Epidermal melanocyte (primary cell): ENCODE data around the gene C1QTNF9B.
"Not testable (repeated sequence)": the region's sequence is repeated elsewhere in the genome, so short reads cannot be mapped to it uniquely, and the experiment has no call there.

Experiments used
- DNase-seq: peaks from one replicate; pipeline ENCODE4 v3.0.0; 2011; ENCODE audit warnings: low spot score; ENCODE audit not compliant: insufficient read length

Gene C1QTNF9B

DNA sequence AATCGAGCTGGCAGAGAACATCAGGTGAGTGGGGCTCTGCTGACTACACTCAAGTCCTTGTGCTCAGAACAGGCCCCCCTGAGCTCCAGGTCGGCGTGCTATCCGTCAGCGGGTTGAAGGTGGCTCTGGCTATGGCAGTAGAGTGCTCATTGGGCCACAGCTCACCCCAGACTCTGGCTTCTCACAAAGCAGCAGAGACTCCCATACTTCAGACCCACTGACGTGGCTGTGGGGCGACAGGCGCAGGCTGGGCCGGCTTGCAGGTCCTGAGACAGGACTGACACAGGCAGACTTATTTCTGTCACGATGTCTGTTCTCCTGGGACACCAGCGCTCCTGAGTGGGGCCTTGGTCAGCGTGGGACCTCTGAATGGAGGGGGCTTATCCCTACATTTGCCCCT is 2.6 kb downstream of the C1QTNF9B start:
- DNase-seq: not testable (repeated sequence)

DNA sequence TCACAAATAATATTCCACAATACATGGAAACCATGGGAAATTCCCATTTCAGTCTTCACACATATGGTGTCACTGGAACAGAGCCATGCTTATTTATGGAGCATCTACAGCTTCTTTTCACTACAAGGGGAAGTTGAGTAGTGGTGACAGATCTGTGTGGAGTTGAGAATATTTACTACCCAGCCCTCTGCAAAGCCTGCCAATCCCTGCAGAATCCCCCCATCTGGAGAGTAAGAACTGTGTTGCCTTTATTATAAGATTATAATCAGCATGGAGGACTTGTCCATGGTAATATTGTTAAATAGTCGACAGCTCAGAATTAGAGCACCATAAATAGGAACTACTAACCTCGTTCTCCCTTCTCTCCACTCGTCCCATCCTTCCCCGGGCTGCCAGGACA is 3.5 kb downstream of the C1QTNF9B start:
- not testable (repeated sequence) for DNase-seq

DNA sequence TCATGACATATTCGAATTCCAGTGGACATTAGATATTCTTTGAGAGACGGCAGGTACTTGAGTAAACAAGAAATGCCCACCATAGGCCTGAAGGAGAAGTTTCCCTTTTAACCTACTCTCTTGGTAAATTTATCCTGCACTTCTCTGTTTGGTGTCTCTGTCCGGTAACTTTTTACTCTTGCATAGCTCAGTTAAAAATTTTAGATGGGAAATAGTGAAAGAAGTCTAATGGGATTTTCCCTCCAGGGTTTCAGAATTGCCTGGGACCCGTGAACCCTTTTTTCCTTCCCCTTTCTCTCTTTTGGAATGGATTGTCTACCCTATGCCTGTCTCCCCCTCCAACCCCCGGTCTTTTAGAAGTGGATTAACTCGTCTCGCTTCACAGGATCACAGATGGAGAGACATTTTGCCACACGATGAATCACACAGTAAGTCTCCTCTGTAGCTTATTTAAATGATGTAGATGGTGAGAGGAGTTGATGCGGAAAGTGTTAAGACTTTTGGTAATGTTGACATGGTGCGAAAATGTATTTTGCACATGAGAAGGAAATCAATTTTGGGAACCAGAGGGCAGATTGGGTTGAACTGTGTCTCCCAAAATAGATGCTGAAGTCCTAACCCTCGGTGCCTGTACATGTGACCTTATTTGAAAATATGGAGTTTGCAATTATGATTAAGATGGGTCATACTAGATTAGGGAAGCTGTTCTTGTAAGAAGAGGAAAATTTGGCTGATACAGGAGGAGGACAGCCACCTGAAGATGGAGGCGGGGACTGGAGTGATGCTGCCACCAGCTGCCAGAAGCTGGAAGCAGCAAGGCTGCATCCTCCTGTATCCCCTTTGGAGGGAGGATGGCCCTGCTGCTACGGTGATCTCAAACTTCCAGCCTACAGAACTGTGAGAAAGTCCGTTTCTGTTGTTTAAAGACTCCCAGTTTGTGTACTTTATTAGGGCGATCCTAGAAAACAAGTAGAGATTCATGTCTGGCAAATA is 7.4 kb downstream of the C1QTNF9B start:
- DNase-seq: no peak

DNA sequence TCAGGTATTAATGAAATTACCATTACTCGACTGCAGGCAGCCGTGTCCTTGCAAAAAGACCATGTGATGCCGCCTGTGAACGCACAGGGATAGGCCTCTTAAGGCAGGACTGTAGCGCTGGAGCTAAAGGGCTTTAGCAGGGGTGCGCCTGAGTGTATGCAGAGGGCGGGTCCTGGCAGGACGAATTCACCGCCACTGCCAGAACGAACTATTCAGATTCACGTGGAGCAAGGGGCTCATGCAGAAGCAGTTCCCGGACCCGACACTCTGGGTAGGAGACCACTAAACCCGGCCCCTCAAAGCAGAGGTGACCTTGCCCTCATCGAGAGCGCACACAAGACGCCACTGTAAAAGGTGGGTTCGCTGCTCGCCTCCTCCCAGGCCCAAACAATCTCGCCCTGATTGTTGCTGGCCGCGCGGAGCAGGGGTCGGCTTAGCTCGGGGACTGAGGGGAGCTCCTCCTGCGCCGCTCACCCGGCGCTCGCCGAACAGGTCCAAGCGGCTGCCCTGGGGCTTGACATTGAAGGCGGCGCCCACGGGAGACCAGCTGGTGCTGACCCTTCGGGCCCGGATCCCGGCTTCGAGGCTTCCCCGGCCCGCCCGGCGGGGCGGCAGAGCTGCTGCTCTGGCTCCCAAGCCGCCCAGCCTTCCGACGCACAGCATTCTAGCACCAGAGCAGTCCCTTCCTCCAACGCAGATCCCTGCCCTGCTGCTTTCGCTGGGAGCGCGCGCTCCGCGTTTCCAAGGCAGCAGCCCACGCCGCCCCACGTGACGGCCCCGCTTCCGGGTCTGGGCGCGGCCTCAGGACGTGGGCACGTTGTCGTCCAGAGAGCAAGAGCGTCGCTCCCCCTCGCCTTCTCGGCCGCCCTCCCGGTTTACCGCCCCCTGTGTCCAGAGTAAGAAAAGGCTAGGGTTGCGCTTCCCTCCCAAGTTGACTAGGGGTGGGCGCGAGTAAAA is 8.4 kb downstream of the C1QTNF9B start, which contains the start of gene MIPEP:
MIPEP (minus strand) TSS at position 743 of the 957 bp plus-strand sequence; CDS start at position 663, 80 bp downstream.
- peak; percentile 85 for DNase-seq

DNA sequence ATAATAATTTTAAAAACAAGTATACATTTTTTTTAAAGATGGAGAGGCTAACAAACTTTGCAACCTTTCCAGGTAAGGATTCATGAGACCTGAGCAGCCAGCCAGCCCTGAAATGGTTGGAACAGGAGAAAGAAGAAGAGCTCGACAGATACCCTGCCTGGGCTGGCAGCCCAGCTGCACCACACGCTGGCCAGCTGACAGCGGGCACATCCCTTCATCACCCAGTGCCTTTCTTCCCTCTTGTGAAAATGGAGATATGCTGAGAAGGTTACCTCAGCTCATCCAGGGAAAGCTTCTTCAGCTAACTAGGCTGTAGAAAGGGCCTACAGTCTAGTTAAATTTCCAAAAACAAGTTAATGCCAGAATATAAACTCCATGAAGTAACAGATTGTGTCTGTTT is 12.9 kb downstream of the C1QTNF9B start:
- not testable (repeated sequence) for DNase-seq

DNA sequence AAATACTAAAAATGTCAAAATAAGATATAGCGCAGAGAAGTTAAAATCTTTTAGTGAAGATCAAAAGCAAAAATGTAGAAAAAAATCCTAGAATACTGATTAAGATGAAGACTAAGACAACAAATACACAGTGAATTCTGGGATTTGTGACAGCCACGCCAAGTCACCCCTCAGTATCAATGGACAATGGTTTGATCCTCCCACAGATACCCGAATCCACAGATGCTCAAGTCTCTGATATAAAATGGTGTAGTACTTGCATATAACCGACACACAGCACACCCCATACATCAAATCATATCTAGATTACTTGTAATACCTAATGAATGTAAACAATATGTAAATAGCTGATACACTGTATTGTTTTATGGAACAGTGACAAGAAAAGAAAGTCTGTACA is 14.0 kb downstream of the C1QTNF9B start:
- no peak for DNase-seq

DNA sequence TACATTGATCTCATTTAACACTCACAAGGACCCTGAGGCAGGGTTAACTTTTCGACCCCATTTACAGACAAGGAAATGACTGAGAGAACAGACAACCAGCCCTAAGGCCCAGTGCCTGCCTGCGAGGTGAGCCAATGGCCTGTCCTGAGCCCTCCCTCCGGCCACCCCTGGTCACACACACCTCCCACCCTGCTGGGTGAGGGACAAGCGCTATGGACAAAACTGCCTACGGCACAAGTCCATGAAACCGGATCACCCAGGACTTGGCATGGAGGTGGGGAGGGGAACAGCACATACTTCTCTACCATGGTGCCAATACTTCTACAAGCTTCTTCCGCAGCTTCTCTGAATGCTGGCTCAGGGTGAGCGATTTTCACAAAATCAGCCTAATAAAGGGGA is 15.9 kb downstream of the C1QTNF9B start:
- not testable (repeated sequence) for DNase-seq

DNA sequence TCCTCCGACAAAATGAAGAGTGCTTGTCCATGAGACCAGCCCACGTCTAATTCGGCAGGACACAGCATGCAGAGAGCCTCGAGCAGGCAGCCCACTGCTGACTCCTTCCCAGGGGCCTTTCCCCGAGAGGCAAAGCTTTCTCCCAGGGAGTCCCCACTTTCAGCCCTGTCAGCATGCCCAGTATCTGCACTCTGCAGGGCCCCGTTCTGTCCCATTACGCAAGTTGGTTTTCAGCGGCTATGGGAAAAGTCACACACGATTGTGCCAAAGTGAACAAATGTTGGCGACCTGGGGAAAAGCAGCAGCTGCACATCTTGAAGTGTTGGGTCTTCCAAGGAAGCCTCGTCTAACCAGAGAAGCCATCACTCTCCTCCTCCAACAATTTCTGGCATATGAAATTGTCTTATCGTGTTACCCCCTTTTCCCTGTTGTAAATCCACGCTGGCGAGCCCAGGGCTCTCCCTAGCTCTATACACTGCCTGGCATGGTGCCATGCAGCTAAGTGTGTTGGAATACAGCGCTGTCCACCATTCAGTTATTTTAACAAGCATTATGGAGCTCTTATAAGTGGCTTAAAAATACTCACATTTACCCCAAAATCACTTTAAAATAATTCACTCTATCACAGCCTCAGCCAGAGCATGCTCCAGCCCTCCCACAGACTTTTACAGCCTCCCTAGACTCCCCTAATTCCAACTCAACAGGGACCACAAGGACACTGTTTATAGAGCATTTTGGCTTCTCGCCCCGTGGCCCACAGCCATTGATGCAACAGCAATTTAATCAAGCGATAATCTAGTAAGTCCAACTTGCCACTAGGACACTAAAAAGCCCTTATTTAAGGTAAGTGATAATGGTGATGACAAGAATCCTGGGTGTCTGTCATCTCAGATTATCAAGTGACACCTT is 16.6 kb downstream of the C1QTNF9B start:
- not testable (repeated sequence) for DNase-seq

DNA sequence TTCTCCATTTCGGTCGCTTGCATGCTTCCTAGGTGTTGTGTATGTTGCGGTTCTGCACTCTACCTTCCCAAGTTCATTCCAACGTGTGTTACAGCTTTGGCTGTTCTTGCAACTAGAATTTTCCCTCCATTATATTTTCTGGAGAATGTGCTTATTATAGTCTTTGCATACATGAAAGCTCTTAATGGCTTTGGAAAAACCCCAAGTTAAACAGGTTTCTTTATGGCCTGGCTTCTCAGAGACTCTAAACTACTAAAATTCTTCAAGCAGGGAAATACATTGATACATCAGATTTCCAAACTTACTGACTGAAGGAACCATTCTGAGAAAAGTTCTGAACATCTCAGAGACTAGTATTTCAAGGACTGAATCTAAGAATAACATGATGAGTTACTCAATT is 20.0 kb downstream of the C1QTNF9B start:
- no peak for DNase-seq

DNA sequence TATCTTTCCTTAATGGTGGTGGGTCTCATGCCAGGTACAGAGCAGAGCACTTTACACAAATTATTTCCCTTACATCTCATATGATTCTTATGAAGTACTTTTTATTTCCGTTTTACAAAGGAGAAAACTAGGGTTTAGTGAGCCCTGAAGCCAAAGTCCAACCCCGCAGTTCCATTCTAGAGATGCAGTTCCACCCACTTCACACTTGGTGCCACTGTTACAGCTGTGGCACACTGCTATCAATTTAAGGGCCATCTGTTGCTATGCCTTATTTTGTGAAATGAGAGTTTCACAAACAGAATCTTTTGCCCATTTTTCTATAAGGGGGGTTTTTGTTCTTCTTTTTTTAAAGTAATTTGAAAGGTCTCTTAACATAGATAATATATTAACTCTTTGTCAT is 21.0 kb downstream of the C1QTNF9B start:
- no peak for DNase-seq

DNA sequence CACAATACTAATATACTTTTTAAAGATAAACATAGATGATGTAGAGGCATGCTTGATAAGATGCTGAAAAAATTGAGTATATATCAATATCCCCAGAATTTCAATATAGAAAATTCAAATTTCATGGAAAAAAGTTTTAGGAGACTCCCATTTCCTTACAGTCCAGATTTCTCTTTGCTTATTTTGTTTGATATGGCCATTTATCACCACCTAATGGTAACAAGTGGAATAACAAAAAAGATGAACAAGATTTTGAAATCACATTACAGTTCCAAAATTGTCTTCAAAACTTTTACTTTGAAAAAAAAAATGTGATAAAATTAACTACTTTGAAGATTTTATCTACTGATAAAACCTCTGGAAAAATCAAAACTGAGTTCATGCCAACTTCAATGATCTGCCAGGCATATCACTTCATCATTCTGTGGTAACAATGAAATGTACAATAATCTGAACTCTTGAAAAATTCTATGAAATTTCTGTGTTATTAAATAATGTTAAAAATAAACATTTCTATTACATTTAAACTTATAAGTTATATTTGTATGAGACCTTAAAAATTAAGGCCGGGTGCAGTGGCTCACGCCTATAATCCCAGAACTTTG is 25.6 kb downstream of the C1QTNF9B start:
- DNase-seq: peak; percentile 42

DNA sequence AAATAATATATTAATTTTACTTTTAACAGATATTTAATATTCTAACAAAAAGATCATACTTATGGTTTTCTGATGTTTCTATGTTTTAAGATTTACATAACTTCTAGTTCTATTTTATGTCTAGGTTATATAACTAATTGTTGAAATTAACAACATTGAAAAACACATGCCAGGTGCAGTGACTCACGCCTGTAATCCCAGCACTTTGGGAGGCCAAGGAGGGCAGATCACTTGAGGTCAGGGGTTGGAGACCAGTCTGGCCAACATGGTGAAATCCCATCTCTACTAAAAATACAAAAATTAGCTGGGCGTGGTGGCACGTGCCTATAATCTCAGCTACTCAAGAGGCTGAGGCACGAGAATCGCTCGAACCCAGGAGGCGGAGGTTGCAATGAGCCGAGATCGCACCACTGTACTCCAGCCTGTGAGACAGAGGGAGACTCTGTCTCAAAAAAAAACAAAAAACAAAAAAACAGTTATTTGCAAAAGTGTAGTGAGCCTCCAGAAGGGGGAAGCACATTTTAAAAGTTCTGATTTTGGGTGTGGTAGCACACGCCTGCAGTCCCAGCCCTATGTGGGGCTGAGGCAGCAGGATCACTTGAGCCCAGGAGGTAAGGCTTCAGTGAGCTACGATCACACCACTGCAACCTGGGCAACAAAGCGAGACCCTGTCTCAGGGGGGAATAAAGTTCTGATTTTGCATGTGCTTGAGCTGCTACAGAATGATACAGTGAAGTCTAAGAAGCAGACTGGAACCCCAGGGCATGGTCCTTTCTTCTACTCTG is 26.8 kb downstream of the C1QTNF9B start:
- no peak for DNase-seq

DNA sequence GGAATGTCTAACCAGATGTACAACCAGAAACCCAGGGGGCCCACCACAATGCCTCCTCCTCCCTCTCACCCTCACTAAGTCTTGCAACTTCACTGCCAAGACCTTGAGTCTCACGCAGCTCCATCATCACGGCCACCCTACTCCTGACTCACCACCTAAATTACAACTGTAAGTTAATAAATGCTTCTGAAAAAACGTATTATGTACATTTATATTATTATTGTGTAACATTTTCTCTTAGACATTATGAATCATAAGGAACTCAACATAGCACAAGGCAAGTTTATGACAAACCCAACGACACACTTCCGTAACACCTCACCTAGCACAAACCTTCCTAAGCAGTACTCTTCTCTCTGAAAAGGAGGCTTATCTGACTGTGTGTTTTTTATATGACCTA is 28.8 kb downstream of the C1QTNF9B start:
- no peak for DNase-seq

DNA sequence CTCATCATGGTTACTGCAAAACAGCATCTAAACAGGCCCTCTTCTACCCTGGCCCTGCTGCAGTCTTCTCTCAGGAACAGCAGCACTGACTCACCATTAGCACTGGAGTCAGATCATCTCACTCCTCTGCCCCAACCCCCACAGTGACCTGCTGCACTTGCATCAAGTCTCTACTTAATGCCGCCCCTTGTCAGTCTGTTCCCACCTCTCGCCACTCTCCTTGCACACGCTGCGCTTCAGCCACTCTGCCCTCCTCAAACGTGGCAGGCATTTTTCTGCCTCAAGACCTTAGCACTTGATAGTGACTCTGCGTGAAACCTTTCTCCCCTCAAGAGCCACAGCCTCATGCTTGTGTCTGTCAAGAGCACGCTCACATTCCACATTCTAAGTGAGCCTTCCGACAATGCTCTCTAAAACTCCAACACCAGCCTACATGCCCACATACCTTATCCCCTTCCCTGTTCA is 30.2 kb downstream of the C1QTNF9B start:
- no peak for DNase-seq

DNA sequence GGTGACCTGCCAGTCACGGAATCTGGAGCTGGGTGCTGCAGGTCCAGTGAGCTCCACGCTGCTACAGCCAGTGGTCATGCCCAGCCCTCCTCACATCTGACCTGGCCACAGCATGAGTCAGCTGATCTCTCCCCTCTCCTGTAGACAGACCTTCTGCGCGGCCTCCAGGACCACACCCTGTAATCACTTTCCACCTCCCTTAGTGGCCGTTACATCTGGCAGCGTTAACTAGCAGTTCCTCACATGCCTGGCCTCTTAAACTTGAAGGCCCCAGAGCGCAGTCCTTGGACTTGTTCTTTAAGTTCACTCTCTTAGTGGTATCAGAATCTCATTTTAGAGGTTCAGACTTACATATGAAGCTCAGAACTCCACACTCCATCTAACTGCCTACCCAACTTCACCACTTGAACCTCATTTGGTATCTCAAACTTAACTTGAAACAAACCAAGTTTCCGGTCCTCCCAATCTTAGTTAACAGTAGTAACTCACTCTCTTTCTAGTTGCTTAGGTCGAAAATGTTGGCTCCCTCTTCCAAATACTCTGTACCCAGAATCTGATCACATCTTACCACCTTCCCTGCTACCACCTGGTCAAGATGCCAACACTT is 30.8 kb downstream of the C1QTNF9B start:
- DNase-seq: no peak

DNA sequence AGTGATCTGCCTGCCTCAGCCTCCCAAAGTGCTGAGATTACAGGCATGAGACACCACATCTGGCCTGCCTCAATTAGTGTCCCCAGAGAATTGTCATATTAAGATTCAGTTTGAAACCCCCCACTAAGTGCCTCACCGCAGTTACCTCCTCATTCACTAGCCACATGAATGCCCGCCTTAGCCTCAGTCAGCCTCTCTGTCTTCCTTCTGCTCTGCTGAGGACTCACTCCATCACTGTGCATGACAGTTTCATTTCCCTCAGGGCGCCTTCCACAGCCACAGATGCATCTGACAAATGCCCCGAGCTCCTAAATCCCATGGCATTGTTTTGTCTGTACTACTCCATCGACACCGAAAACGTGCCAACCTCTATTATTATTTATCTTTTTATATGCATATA is 31.4 kb downstream of the C1QTNF9B start:
- no peak for DNase-seq

DNA sequence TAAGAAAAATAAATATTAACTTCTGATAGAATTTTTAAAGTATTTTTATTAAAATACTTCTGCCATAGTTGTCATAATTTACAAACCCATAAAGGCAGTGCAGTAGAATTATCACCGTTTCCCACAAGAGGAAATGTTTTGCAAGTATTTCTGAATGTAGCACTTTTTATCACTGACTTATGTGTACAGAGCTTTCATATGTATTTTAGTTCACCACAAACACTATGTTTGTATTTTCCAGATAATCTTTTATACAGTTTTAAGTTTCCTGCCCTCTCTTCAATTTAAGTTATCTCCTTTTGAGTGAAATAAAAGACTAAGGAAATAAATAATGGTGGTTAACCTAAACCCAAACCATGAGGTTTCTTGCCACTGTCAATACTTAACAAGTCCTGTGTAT is 32.3 kb downstream of the C1QTNF9B start:
- DNase-seq: no peak

DNA sequence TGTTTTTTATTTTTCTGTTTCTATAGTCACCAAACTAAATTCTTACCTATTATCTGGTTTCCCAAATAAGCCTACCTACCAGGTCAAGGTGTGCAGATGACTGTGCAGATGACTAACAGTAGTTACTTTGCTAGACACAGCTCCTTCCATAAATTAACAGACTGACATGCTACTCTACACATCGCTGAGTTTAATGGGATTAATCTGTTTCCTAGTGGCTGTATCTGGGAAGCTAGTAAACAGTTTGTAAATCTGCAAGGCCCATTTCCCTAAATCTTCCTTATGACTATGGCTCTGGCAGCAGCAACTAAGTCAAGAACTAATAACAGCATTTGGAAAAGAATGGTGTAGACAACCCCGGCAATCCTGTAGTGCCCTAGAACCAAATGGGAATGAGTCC is 36.0 kb downstream of the C1QTNF9B start:
- no peak for DNase-seq

DNA sequence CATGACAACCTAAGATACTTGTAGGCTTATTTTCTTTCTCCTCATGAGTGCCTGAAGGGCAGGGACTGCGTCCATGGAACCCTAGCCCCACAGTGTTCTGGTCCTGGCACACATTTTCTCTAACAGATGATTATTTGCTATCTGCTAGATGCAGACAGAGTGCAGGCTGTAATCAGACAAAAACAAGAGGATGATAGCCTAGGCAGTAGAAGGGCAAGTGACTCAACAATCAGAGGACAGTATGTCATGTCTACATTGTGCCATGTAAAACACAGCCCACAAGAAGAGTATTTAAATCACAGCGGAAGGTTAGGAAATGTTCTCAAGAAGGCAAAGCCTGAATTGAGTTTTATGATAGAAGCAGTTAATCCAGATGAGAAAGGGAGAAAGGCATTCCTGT is 37.4 kb downstream of the C1QTNF9B start:
- no peak for DNase-seq
